SH-SY5Y (cell line): Measurements from ENCODE around the gene C12orf60.

ENCODE experiments used
- GATA2 ChIP-seq: IDR thresholded peaks from 2 replicates; pipeline ENCODE4 v1.6.1; 2011; ENCODE audit warnings: mild to moderate bottlenecking, low read depth, low read length
- GATA3 ChIP-seq: IDR thresholded peaks from 2 replicates; pipeline ENCODE4 v1.6.1; 2011; ENCODE audit warnings: low read depth, mild to moderate bottlenecking, low read length, moderate library complexity

DNA sequence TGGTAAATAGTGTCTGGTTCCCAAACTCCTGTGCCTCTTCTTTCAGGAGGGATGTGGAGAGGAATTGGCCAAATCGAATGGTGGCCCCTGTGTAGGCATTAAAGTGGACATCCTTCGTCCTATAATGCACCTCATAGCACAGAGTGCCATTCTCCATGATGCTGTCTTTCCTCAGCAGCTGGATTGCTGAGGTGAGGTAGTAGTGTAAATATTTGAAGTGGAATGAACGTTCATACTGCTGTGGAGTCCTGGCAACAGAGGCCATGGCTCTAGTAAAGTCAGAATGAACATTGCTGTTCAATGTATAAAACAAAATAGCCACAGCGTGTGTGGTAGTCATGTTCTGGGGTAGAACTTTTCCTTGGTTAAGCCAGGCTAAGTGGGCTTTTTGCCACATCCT is 37.1 kb downstream of the C12orf60 start:
- no peak for TF ChIP-seq GATA2
- no peak for TF ChIP-seq GATA3
